Loucy (cell line): ENCODE measurements around the gene RYR2.

Experiments
- CTCF ChIP-seq: fragments of 200-600 bp; sonication (generic); conservative IDR thresholded peaks from 2 replicates; pipeline ENCODE4 v1.5.1; 2014; ENCODE audit warnings: mild to moderate bottlenecking, antibody characterized with exemption, low read length
- EZH2phosphoT487 ChIP-seq: fragments of 200-600 bp; IDR thresholded peaks from 2 replicates; pipeline ENCODE4 v1.6.1; 2018; ENCODE audit warnings: antibody characterized with exemption, mild to moderate bottlenecking, moderate library complexity, borderline replicate concordance

GRCh38 chr1:237341391-237341790 is 299.4 kb downstream of the RYR2 start:
- TF ChIP-seq CTCF (no peak), EZH2phosphoT487 (no peak)
